Measurements from ENCODE around the gene IMPG1.

GRCh38 chr6:75893776-75894152, 178.7 kb downstream of the IMPG1 start:
- TF ChIP-seq CTCF (IDR thresholded peaks at IDR 0.05) = no peak
- no peak for TF ChIP-seq POLR2A (IDR thresholded peaks at IDR 0.05)
